ENCODE measurements around the gene ORC1. TPM values are rescaled to one million over a fixed set of nuclear protein-coding genes. Genes with fewer than 3 reads are reported as not detected.
"Not testable (repeated sequence)": the region's sequence is repeated elsewhere in the genome, so short reads cannot be mapped to it uniquely, and the experiment has no call there.

Gene ORC1
- total RNA-seq, 1 donor from 2014 or later, result 0.11 TPM

- Histone ChIP-seq H3K4me3 (no peak overlapping the region), H3K4me1 (peaks cover 12% of the 10 kb centered on the region), H3K27me3 (ENCODE audit: low read depth) (no peaks in the 10 kb centered on the region), H3K9me3 (replicated peaks) (no peaks in the 10 kb centered on the region), H3K36me3 (no peaks in the 10 kb centered on the region), H3K27ac (replicated peaks) (no peak overlapping the region)
- no peak for DNase-seq
- intact Hi-C loops (cut with micrococcal nuclease), result no loop called here
- no peak for TF ChIP-seq CTCF (IDR thresholded peaks at IDR 0.05; ENCODE audit: borderline replicate concordance)
Observed at GRCh38 chr1:52399629-52400028, 4.6 kb downstream of the ORC1 start.

GRCh38 chr1:52393174-52393573, 11.0 kb downstream of the ORC1 start:
- intact Hi-C loops (cut with micrococcal nuclease), result no loop called here
- Histone ChIP-seq H3K4me3 (no peak overlapping the region), H3K27ac (replicated peaks) (no peak overlapping the region), H3K27me3 (ENCODE audit: low read depth) (no peaks in the 10 kb centered on the region), H3K36me3 (no peaks in the 10 kb centered on the region), H3K4me1 (no peaks in the 10 kb centered on the region), H3K9me3 (replicated peaks) (no peaks in the 10 kb centered on the region)
- no peak for TF ChIP-seq CTCF (IDR thresholded peaks at IDR 0.05; ENCODE audit: borderline replicate concordance)
- DNase-seq, result no peak

- H3K27ac ChIP-seq (replicated peaks), result no peak overlapping the region
- TF ChIP-seq CTCF (IDR thresholded peaks at IDR 0.05; ENCODE audit: borderline replicate concordance), result no peak
- H3K4me3 ChIP-seq, result no peak overlapping the region
- intact Hi-C loops (cut with micrococcal nuclease), result no loop called here
- no peaks in the 10 kb centered on the region for H3K27me3 ChIP-seq (ENCODE audit: low read depth)
- no peaks in the 10 kb centered on the region for H3K4me1 ChIP-seq
- no peaks in the 10 kb centered on the region for H3K36me3 ChIP-seq
- H3K9me3 ChIP-seq (replicated peaks), result no peaks in the 10 kb centered on the region
- no peak for DNase-seq
Observed at GRCh38 chr1:52386458-52386857, 17.8 kb downstream of the ORC1 start.

- no peak for TF ChIP-seq CTCF (IDR thresholded peaks at IDR 0.05; ENCODE audit: borderline replicate concordance)
- no peaks in the 10 kb centered on the region for H3K9me3 ChIP-seq (replicated peaks)
- no peaks in the 10 kb centered on the region for H3K27me3 ChIP-seq (ENCODE audit: low read depth)
- H3K4me1 ChIP-seq, result no peaks in the 10 kb centered on the region
- intact Hi-C loops (cut with micrococcal nuclease), result no loop called here
- H3K4me3 ChIP-seq, result no peak overlapping the region
- no peak overlapping the region for H3K27ac ChIP-seq (replicated peaks)
- H3K36me3 ChIP-seq, result no peaks in the 10 kb centered on the region
- DNase-seq, result no peak
Observed at GRCh38 chr1:52385376-52385775, 18.8 kb downstream of the ORC1 start.

GRCh38 chr1:52369851-52370250, 34.4 kb downstream of the ORC1 start:
- H3K4me1 ChIP-seq, result peaks cover 16% of the 10 kb centered on the region
- H3K36me3 ChIP-seq; H3K27ac ChIP-seq (replicated peaks); H3K27me3 ChIP-seq (ENCODE audit: low read depth); H3K4me3 ChIP-seq; intact Hi-C loops (cut with micrococcal nuclease); H3K9me3 ChIP-seq (replicated peaks); DNase-seq: not testable (repeated sequence)

- peak overlapping the region; percentile 61 for H3K4me3 ChIP-seq
- no peaks in the 10 kb centered on the region for H3K27me3 ChIP-seq (ENCODE audit: low read depth)
- no peaks in the 10 kb centered on the region for H3K36me3 ChIP-seq
- peak; percentile 31 for DNase-seq
- H3K4me1 ChIP-seq, result peaks cover 26% of the 10 kb centered on the region
- no peaks in the 10 kb centered on the region for H3K9me3 ChIP-seq (replicated peaks)
- intact Hi-C loops (cut with micrococcal nuclease), result no loop called here
- TF ChIP-seq CTCF (IDR thresholded peaks at IDR 0.05; ENCODE audit: borderline replicate concordance), result peak; percentile 25
- peak overlapping the region; percentile 35 for H3K27ac ChIP-seq (replicated peaks)
Observed at GRCh38 chr1:52368383-52369172, 35.6 kb downstream of the ORC1 start.

Measured in left ventricle myocardium inferior (tissue), 1 donor.